GM21515 (cell line): ENCODE results near the gene PFDN2.
"Not testable (repeated sequence)": the region's sequence is repeated elsewhere in the genome, so short reads cannot be mapped to it uniquely, and the experiment has no call there.

Experiments used
- ATAC-seq: cut with Tn5 transposase; IDR thresholded peaks from one replicate; pipeline ENCODE4 v1.9.1; 2021; ENCODE audit not compliant: unreplicated experiment

PFDN2 gene

DNA sequence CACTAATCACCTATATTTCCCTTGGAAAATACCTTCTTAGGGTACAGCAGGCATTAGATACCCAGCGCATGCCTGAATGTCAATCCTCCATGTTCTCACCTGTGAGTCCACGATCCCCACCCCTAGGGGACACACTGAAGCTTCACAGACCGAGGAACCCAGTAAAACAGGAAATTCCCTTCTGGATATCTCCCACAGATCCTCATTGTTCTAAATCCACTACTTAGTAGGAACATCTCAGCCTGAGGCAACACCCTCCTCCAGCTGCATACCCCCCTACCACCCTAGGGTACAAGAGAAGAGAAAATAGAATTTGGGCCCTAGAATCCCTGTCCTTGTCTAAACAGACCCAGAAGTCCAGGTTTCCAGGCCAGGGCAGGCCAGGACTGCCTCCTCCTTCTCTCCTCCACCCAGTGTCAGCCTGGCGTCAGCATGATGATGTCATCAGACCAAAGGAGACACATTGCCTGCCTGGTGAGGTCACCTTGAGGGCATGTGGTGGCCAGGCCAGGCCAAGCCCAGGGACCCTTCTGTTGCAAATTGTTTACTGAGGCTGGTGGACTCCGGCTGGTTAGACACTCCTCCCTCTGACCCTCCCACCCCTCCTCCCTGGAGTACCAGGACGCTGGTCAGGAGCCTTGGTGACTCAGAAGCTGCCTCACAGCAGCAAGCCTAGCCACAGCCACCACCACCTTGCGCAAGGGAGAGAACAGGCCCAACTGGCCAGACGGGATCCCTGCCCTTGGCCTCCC lies 34.7 kb downstream of the PFDN2 start:
- no peak for ATAC-seq

DNA sequence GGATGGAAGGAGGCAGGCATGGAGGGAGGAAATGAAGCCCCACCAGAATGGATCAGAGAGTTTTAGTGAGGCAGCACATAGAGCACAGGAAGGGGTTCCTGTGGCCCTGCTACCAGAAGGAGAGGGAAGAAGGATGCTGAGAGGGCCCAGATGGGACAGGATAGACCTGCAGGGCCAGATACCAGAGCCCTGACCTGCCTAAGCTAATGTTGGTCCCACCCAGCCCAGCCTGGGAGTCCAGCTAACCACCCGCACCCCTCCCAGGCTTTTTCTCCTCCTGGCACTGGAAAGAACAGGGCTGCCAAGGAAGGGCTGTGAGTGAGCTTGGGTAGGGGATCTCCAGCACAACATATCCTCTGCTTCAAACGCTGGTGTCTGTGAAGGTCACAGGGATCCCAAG lies 35.4 kb downstream of the PFDN2 start:
- no peak for ATAC-seq

DNA sequence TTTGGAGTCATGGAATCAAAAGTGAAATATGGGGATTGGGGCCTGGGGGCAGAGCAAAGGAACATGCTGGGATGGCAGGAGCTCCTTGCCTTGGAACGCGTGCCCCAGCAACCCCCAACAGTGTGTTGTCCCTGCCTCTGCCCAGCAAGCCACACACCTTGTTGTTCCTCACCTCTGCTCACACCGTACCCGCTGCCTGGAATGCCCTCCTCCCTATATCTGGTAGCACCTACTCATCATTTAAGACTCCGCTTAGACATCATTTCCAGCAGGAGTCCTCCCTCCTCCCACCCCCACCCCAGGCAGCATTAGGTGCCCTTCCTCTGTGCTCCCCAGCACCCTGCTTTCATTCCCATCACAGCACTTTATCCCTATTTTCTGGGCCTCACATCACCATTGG lies 36.3 kb downstream of the PFDN2 start:
- ATAC-seq, result no peak

DNA sequence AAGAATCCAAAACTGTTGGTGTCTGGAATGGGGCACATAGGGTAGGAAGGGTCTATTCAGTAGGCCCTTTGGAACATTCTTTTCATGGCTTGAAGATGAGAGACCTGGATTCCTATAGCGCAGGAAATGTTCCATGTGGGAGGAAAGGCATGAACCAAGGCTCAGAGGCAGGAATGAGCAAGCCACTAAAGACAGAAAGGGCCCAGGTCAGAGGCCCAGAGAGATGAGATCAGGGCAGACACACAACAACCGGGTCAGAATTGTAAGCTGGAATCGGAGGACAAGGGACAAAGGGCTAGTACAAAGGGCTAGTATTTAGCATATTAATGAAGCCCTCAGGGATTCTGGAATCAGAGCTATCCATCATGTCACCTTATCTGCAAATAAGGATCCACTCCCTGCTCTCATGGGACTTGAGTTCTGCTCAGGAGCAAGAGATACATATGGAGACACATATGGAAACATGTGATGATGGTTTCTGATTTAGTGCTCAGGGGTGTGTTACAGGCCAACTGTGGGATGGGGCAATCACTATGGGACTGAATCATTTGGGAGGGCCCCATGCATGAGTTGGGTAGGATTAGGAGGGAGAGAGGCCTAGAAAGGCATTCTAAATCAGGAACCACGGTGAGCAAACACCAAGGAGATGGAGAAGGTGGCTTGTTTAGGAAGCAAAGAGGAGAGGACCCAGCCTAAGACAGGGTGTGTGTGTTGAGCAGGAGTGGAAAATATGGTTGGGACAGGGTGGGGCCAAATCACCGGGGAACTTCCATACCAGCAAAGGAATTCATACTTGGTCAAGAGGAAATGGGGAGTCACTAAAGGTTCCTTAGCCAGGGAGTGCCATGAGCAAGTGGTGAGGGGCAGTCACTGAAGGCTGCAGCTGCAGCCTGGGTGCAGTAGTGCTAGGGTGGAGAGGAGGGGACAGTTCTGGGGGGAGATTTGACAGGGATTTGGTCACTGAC lies 37.1 kb downstream of the PFDN2 start:
- no peak for ATAC-seq

DNA sequence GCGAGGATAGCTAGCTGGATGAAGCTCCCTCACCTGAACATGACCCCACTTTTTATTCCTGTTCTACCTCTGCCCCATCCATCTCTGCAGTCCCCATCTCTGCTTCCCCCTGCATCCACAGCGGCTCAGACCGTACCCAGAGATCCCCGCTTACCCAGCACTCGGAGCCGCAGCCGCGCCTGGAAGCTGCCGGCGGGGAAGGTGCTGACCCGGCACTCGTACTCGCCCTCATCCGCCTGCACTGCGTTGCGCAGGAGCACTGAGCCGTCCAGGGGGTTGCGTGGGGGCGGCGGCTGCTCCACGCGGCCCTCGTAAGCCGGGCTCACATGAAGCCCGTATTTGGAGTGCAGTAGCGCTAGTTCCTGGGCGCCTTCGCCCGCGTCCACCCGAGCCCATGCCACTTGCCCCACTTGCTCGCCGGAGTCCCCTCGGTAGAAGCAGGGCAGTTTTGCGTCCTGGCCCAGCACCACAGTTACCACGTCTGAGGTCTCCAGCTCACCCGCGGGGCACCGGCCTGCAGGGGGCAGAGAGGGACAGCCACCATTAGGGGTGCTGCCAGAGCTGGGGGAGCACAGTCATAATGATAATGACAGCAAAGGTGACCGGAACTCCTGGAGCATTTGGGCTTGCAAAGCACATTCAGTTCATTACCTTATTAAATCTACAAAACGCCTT lies 38.3 kb downstream of the PFDN2 start:
- ATAC-seq, result no peak

DNA sequence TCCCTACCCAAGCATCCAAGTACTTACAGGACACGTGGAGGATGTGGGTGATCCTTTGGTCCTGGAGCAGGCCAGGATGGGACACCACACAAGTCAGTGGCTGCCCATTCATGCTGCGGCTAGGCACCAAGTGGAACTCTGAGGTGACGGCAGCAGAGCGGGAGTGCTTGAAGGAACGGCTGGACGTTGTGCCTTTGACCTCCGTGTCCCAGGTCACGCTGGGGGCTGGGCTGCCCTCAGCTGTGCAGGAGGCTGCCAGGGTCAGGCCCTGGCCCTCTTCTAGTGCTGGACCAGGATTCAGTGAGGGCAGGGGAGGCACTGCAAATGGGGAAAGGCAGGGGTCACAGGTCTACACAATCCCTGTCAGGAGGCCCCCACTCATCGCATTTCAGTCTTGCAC lies 40.4 kb downstream of the PFDN2 start:
- no peak for ATAC-seq

DNA sequence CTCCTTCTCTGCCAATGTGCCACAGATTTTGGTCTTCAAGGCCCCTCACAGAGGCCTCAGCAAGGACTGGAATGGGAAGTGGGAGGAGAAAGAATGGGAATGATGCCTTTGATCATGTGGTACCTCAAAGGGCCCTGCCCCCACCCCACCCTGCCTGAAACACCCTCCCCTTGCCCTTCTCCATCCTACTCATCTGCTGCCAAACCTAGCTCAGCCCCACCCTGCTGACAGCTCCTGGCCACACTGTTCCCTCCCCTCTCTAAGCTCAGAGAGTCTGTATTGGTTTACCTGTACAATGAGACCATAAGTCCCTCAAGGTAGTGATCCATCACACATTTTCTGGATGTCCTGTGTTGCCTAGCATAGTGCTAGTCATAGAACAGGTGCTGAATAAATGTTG lies 41.4 kb downstream of the PFDN2 start:
- ATAC-seq, result no peak

DNA sequence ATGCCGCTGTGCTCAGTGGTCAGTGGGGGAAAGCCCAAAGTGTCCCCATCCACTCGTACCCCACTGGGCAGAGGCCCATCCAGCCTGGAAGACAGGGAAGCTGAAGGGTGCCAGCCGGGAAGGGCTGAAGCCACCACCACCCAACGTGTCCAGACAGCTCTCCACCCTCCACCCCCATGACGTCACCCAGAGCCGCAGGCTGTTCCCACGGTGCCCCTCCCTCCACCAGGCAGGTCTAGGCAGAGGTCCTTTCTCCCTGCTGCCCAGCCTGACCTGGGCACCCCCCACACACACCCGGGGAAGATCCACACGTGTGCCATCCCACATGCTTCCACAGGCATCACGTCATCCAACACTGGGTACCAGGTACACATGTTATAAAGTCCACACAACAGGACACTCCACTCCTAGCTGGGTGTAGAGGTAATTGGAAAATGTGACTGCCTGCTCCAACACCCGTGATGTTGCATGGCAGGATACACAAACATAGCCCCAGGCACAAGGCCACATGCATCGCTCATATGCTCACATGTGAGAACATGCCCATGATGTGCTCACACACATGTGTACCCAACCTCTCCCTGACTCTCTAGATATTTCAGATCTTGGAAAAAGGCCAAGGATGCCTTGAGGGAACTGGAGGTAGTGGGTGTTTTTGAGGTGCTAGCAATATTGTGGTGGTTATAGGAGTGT lies 43.0 kb downstream of the PFDN2 start:
- ATAC-seq, result no peak

DNA sequence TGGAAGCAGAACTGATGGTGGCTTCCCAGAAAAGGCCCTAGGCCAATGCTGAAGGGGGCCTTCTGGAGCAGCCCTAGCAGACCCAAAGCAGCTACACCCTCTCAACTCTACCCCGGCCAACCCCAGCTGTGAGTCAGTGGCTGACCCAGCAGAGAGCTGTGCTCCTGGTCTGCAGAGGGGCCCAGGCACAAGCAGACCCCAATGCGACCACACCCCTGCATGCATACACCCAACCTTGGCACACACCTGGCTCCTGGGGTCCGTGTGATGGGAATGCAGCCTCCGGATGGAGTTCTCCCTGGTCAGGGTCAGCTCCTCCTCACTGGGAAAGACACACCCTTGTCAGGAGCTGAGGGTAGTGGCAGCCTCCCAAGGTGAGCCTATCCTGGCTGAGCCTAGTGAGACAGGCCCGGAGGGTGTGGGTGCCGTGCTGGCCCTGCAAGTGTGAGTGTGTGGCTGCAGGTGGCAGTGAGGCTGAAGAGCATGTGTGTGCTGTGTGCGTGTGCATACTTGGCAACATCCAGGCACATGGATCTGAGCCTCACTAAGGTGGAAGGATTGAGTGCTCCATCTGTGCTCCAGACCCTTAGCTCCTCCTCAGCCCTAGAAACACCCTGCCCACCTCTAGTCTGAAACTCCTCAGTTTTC lies 44.2 kb downstream of the PFDN2 start:
- no peak for ATAC-seq

DNA sequence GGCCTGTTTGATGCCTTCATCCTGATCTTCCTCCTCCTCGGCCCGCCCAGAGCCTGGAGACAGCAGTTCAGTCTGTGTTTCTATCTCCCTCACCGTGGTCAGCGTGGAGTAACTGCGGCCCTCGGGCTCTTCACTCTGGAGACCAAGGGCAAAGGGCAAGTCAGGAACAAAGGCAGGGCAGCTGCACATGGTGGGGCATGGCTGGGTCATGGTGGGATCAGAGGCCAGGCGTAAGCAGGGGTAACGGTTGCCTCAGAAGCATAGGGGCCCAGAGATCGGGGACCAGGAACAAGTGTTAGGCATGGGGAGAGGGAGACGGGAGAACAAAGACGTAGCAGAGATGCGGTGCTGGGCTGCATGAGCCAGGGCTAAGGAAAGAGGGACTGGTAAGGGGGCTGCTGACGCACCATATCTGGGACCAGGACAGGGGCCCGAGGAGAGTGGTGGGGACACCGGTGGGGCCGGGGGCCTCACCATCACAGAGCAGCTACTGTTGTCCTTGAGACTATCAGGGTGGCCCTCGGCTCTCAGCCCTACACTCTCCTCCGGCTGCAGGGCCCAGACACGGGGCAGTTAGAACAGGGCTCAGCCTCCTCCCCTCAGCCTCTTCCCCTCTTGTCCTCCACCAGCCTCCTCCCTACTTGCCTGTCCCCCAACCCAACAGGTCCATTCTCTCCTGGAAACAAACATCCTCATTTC lies 44.9 kb downstream of the PFDN2 start:
- ATAC-seq, result no peak

DNA sequence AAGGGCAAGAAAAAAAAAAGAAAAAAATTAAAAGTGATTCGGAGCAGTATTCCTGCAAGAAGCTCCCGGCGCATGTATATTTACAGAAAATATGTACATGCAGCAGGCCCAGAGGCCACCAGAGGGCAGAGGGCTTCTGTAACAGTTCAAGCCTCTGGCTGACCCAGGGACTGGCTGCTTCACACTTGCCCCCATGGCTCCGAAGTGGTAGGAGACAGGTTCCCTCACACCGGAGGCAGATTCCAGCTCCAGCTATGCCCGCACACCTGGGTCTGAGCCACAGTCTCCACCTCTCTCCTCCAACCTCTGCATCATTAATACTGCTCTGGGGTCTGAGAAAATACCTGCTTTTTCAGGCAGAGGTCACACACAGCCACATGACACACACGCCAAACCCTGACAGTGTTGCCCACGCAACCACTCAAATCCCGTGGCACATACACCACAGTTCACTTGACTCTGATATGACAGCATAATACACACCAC lies 45.9 kb downstream of the PFDN2 start:
- no peak for ATAC-seq

DNA sequence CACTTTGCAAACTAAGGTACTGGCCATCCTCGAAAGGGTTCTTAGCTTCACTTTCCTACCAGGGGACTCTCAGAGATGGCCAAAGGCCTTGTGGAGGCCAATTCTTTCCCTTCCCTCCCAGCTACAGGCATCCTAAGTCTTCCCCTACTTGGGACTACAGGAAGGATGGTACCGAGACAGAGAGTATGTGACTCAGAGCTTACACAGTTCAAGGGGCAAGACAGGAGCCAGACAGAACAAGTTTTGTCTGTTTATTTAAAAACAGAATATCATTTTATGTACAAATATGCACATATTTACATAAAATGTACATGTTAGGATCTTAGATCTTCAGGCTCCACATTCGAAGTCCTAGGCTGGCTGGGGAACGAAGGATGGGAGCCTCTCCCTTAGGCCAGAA lies 47.1 kb downstream of the PFDN2 start:
- ATAC-seq, result no peak

DNA sequence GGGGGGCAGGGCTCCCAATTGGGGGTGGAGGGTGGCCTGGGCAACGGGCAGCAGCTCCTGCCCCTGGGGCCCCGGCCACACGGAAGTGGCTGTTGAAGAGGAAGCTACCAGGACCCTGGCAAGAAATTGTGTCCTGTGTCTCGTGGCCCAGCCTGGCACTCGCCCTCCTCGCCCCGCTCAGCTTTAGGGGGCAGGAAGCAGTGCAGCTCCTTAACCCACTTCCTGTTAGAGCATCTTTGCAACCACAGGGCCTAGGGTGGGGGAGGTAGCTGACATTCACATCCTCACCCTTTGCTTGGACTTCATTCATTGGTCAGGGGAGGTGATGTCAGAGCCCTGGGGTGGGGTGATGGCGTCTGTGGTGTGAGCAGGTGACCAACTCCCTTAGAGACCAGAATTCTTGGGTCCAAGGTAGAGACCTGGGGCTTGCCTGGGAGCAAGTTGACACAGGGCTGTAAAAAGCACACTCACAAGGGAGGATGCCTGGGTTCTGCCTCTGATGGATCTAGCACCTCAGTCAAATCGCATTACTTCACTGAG lies 48.0 kb downstream of the PFDN2 start, which contains the start of gene ARHGAP30:
TSS of gene ARHGAP30 (minus strand) at position 161 of the 540 bp plus-strand sequence. CDS start 267 bp downstream, outside the sequence.
- peak; percentile 80 for ATAC-seq

DNA sequence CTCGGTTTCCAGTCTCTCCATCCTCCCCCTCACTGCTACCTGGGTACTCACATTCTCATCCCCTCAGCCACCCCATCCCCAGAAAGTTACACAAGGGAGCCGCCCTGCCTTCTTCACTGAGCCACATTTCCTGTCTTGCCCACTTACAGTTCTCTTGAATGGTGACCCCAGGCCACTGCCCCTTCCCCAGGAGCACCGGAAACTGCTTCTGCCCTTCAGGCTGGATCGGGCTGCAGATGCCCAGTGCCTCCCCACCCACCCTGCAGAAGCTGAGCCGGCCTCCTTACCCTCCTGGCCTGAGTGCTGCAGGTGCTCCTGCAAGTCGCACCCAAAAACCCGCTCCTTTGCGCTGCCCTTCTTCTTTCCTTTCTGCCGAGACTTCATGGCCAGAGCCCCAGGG lies 48.6 kb downstream of the PFDN2 start:
- ATAC-seq, result no peak

DNA sequence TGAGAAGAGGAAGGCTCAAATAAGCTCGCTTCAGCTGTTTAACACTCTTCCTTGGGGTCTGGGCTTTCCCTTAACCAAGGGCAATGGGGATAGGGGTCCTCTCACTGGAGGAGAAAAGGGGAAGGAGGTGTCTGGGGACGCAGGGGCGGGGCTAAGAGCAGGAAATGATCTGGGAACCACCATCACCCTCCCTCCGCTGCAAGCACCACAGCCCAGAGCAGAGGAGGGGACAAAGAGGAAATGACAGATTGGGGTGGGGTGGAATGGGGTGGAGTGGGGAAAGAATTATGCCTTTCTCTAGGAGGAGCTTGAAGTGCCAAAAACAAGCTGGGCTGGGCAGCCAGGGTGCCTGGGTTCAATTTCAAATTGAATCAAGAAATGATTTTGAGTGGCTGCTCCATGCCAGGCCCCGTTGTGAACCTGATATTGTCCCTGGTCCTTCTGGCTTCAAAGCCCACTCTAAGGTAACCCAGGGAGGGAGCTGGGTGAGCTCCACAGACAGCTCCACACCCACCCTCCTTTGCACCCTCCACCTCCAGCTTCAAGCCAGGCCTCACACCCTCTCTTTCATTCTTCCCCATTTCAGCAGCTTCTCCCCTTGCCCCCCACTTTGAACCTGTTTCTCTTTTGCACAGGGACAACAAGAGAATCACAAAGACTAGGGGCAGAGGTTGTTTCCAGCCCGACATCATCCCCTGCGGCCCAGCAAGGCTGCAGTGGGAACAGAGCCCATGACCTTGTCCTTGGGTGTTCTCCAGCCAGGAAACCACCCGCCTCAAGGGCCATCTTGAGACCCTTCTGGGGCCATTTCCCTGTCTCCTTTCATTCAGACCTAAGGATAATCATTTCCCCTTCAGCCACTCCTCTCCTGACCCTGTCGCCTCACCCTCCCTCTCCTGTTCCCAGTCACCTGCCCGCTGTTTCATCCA lies 49.3 kb downstream of the PFDN2 start:
- ATAC-seq, result peak; percentile 50

DNA sequence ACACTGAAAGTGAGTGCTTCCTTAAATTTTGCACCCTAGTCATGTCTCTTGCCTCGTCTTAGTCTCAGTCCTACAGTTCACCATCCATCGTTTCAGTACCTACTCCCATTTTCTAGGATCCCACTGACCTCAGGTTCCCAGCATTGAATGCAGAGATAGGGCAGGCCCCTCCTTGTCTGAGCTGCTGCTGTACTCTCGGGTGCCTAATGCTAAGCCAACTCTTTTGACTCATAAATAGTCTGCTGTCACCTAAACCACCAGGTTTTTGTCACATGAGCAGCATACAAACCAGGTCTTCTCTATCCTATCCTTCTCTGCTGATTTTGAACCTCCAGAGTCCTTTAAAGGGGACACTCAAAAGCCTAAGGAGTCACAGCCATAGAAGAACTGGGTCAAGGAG lies 51.1 kb downstream of the PFDN2 start:
- no peak for ATAC-seq

DNA sequence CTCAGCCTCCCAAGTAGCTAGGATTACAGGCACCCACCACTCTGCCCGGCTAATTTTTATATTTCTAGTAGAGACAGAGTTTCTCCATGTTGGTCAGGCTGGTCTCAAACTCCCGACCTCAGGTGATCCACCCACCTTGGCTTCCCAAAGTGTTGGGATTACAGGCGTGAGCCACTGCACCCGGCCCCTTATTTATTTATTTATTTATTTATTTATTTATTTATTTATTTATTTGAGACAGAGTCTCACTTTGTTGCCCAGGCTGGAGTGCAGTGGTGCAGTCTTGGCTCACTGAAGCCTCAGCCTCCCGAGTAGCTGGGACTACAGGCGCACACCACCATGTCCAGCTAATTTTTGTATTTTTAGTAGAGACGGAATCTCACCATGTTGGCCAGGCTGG lies 52.2 kb downstream of the PFDN2 start:
- not testable (repeated sequence) for ATAC-seq

DNA sequence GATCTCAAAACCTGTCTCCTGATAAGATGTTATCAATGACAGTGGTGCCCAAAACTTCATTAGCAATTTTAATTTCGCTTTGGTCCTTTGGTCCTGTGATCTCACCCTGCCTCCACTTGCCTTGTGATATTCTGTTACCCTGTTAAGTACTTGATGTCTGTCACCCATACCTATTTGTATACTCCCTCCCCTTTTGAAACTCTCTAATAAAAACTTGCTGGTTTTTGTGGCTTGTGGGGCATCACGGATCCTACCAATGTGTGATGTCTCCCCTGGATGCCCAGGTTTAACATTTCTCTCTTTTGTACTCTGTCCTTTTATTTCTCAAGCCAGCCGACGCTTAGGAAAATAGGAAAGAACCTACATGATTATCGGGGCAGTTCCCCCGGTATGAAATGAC lies 53.9 kb downstream of the PFDN2 start:
- not testable (repeated sequence) for ATAC-seq
